Mesenchymal stem cell (in vitro differentiated cells and primary cell): ENCODE results near the gene BEST1.

Source experiments
- DNase-seq: peaks from one replicate; pipeline ENCODE4 v3.0.0-alpha.2; 2013
- H2AFZ ChIP-seq: one replicate; pipeline ENCODE4 v1.6.1; 2013; ENCODE audit warnings: low read depth, mild to moderate bottlenecking, control low read depth, inconsistent platforms, low read length, moderate library complexity
- H2AK5ac ChIP-seq: 2 replicates; pipeline ENCODE4 v1.6.1; 2013; ENCODE audit warnings: low read length, moderate library complexity, mild to moderate bottlenecking, inconsistent platforms; ENCODE audit not compliant: severe bottlenecking
- H2BK120ac ChIP-seq: one replicate; pipeline ENCODE4 v1.6.1; 2013; ENCODE audit warnings: low read depth, mild to moderate bottlenecking, inconsistent platforms, low read length, moderate library complexity
- H2BK12ac ChIP-seq, 2 experiments: one replicate each; pipeline ENCODE4 v1.6.1; 2013; ENCODE audit warnings: inconsistent platforms in 2 of 2, low read length in 2 of 2, mild to moderate bottlenecking in 2 of 2, moderate library complexity in 2 of 2, control low read depth in 1 of 2
- H2BK15ac ChIP-seq: one replicate; pipeline ENCODE4 v1.6.1; 2013; ENCODE audit warnings: mild to moderate bottlenecking, low read depth, inconsistent platforms; ENCODE audit not compliant: poor library complexity, severe bottlenecking
- H2BK5ac ChIP-seq: 2 replicates; pipeline ENCODE4 v1.6.1; 2013; ENCODE audit warnings: low read depth, mild to moderate bottlenecking, low read length, control low read depth, inconsistent platforms; ENCODE audit not compliant: poor library complexity, severe bottlenecking
- H3K14ac ChIP-seq, 2 experiments: one replicate each; pipeline ENCODE4 v1.6.1; 2013; ENCODE audit warnings: inconsistent platforms in 2 of 2, low read length in 2 of 2, control low read depth in 1 of 2, mild to moderate bottlenecking in 1 of 2, moderate library complexity in 1 of 2
- H3K18ac ChIP-seq, 2 experiments: one replicate each; pipeline ENCODE4 v1.6.1; 2013; ENCODE audit warnings: inconsistent platforms in 2 of 2, low read length in 2 of 2, control low read depth in 1 of 2, low read depth in 1 of 2, mild to moderate bottlenecking in 1 of 2
- H3K23ac ChIP-seq, 2 experiments: one replicate each; pipeline ENCODE4 v1.6.1; 2013; ENCODE audit warnings: inconsistent platforms in 2 of 2, low read length in 2 of 2, mild to moderate bottlenecking in 2 of 2, moderate library complexity in 2 of 2, control low read depth in 1 of 2
- H3K27ac ChIP-seq: 2 replicates; pipeline ENCODE4 v1.5.1; 2013; ENCODE audit warnings: mild to moderate bottlenecking, moderate library complexity, low read length, control low read depth, inconsistent platforms; ENCODE audit not compliant: poor library complexity, severe bottlenecking
- H3K27me3 ChIP-seq, 2 experiments: 2 replicates each; pipeline versions ENCODE4 v1.6.1 to v1.7.0; 2013; ENCODE audit warnings: low read length in 2 of 2, mild to moderate bottlenecking in 2 of 2, moderate library complexity in 2 of 2, control low read depth in 1 of 2, inconsistent platforms in 1 of 2; ENCODE audit not compliant: control insufficient read depth in 1 of 2, insufficient read depth in 1 of 2
- H3K36me3 ChIP-seq, 2 experiments: 2 replicates each; pipeline versions ENCODE4 v1.6.1 to v1.7.0; 2013; ENCODE audit warnings: low read length in 2 of 2, control low read depth in 1 of 2, inconsistent platforms in 1 of 2, low read depth in 1 of 2, mild to moderate bottlenecking in 1 of 2; ENCODE audit not compliant: insufficient read depth in 2 of 2, control insufficient read depth in 1 of 2
- H3K4ac ChIP-seq, 2 experiments: one replicate each; pipeline ENCODE4 v1.6.1; 2013; ENCODE audit warnings: inconsistent platforms in 2 of 2, low read length in 2 of 2, mild to moderate bottlenecking in 2 of 2, moderate library complexity in 2 of 2, control low read depth in 1 of 2, low read depth in 1 of 2
- H3K4me1 ChIP-seq: 2 replicates; pipeline ENCODE4 v1.6.1; 2013; ENCODE audit warnings: low read depth, low read length, control low read depth; ENCODE audit not compliant: control insufficient read depth, insufficient read depth
- H3K4me2 ChIP-seq: 2 replicates; pipeline ENCODE4 v1.6.1; 2013; ENCODE audit warnings: low read length, mild to moderate bottlenecking, inconsistent platforms; ENCODE audit not compliant: poor library complexity, severe bottlenecking
- H3K4me3 ChIP-seq, 2 experiments: 2 replicates each; pipeline versions ENCODE4 v1.5.1 to v1.7.0; 2013; ENCODE audit warnings: low read length in 2 of 2, mild to moderate bottlenecking in 2 of 2, control low read depth in 1 of 2, low read depth in 1 of 2; ENCODE audit not compliant: insufficient read depth in 1 of 2
- H3K79me1 ChIP-seq: replicated peaks from 2 replicates; pipeline ENCODE4 v1.6.1; 2013; ENCODE audit warnings: mild to moderate bottlenecking, control low read depth, low read length, inconsistent platforms; ENCODE audit not compliant: poor library complexity, severe bottlenecking
- H3K9ac ChIP-seq: 2 replicates; pipeline ENCODE4 v1.7.0; 2013; ENCODE audit warnings: mild to moderate bottlenecking, low read length, moderate library complexity
- H3K9me3 ChIP-seq: 2 replicates; pipeline ENCODE4 v1.7.0; 2013; ENCODE audit warnings: mild to moderate bottlenecking, low read length; ENCODE audit not compliant: control insufficient read depth
- H4K8ac ChIP-seq: one replicate; pipeline ENCODE4 v1.6.1; 2013; ENCODE audit warnings: inconsistent platforms, mild to moderate bottlenecking, low read length, moderate library complexity
- H4K91ac ChIP-seq: one replicate; pipeline ENCODE4 v1.6.1; 2013; ENCODE audit warnings: mild to moderate bottlenecking, low read length, inconsistent platforms
- whole genome bisulfite sequencing: methylation state at CpG from one replicate; pipeline ENCODE4 v1.1.7; 2013; ENCODE audit warnings: mixed read lengths; 5-methylcytosine and 5-hydroxymethylcytosine counted together

The BEST1 gene

GRCh38 chr11:61940466-61940865, 9.7 kb upstream of the BEST1 start:
- no peak overlapping the region for H2AFZ ChIP-seq
- no peak overlapping the region for H4K8ac ChIP-seq
- H3K36me3 ChIP-seq: no peaks in the 10 kb centered on the region
- no peaks in the 10 kb centered on the region for H3K4me1 ChIP-seq
- no peak overlapping the region for H2BK120ac ChIP-seq
- H3K4ac ChIP-seq: no peak overlapping the region
- H2BK12ac ChIP-seq: no peak overlapping the region
- H3K23ac ChIP-seq: no peak overlapping the region
- H3K4me3 ChIP-seq: no peak overlapping the region
- H3K9me3 ChIP-seq: peaks cover 9% of the 10 kb centered on the region
- WGBS: 88% methylated on average over 10 of the region's 10 CpGs
- no peak overlapping the region for H2BK5ac ChIP-seq
- H3K9ac ChIP-seq: no peak overlapping the region
- H3K14ac ChIP-seq: no peak overlapping the region
- H3K4me2 ChIP-seq: no peak overlapping the region
- H3K27ac ChIP-seq: no peak overlapping the region
- no peak overlapping the region for H2AK5ac ChIP-seq
- H2BK15ac ChIP-seq: no peak overlapping the region
- no peaks in the 10 kb centered on the region for H3K27me3 ChIP-seq
- no peak overlapping the region for H4K91ac ChIP-seq
- no peak overlapping the region for H3K18ac ChIP-seq
- no peaks in the 10 kb centered on the region for H3K79me1 ChIP-seq
- DNase-seq: no peak

- no peak overlapping the region for H3K18ac ChIP-seq
- no peaks in the 10 kb centered on the region for H3K36me3 ChIP-seq
- no peak overlapping the region for H2AK5ac ChIP-seq
- H3K9ac ChIP-seq: no peak overlapping the region
- no peak overlapping the region for H3K4me2 ChIP-seq
- no peak overlapping the region for H3K4me3 ChIP-seq
- H2BK5ac ChIP-seq: no peak overlapping the region
- H3K4me1 ChIP-seq: peaks cover 6% of the 10 kb centered on the region
- H2BK12ac ChIP-seq: no peak overlapping the region
- H3K4ac ChIP-seq: no peak overlapping the region
- H3K79me1 ChIP-seq: no peaks in the 10 kb centered on the region
- no peaks in the 10 kb centered on the region for H3K27me3 ChIP-seq
- no peak overlapping the region for H3K23ac ChIP-seq
- no peak overlapping the region for H2AFZ ChIP-seq
- H3K27ac ChIP-seq: no peak overlapping the region
- no peak overlapping the region for H4K91ac ChIP-seq
- H3K14ac ChIP-seq: peak overlapping the region in 1 of 2 experiments; percentile 77
- H4K8ac ChIP-seq: no peak overlapping the region
- 89% methylated on average over 13 of the region's 13 CpGs for WGBS
- H2BK15ac ChIP-seq: no peak overlapping the region
- no peak overlapping the region for H2BK120ac ChIP-seq
- H3K9me3 ChIP-seq: no peaks in the 10 kb centered on the region
- DNase-seq: no peak
Observed at GRCh38 chr11:61945191-61945590, 5.0 kb upstream of the BEST1 start.

- Histone ChIP-seq H2AK5ac (no peak overlapping the region), H3K27me3 (no peaks in the 10 kb centered on the region), H3K9me3 (no peaks in the 10 kb centered on the region), H3K4me1 (peaks cover 6% of the 10 kb centered on the region), H2BK5ac (no peak overlapping the region), H2BK120ac (no peak overlapping the region), H3K79me1 (no peaks in the 10 kb centered on the region), H3K4me3 (no peak overlapping the region), H2AFZ (no peak overlapping the region), H4K8ac (no peak overlapping the region), H3K14ac (no peak overlapping the region), H3K9ac (no peak overlapping the region), H3K18ac (no peak overlapping the region), H3K36me3 (no peaks in the 10 kb centered on the region), H3K23ac (no peak overlapping the region), H2BK15ac (no peak overlapping the region), H4K91ac (no peak overlapping the region), H3K4ac (no peak overlapping the region), H3K27ac (no peak overlapping the region), H3K4me2 (no peak overlapping the region), H2BK12ac (no peak overlapping the region)
- 95% methylated on average over 5 of the region's 5 CpGs for WGBS
- DNase-seq: peak; percentile 35
Observed at GRCh38 chr11:61946894-61947293, 3.3 kb upstream of the BEST1 start.

GRCh38 chr11:61947486-61948210, 2.5 kb upstream of the BEST1 start:
- no peak overlapping the region for H3K14ac ChIP-seq
- no peak overlapping the region for H2BK15ac ChIP-seq
- H2BK120ac ChIP-seq: no peak overlapping the region
- H3K27ac ChIP-seq: no peak overlapping the region
- H3K4me3 ChIP-seq: no peak overlapping the region
- H3K79me1 ChIP-seq: no peaks in the 10 kb centered on the region
- no peak overlapping the region for H4K91ac ChIP-seq
- H2BK5ac ChIP-seq: no peak overlapping the region
- 9% methylated on average over 6 of the region's 8 CpGs for WGBS
- H3K9ac ChIP-seq: peak overlapping the region; percentile 49
- H3K4ac ChIP-seq: no peak overlapping the region
- no peak overlapping the region for H3K18ac ChIP-seq
- H2AFZ ChIP-seq: no peak overlapping the region
- H3K9me3 ChIP-seq: no peaks in the 10 kb centered on the region
- H3K4me1 ChIP-seq: peaks cover 6% of the 10 kb centered on the region
- no peaks in the 10 kb centered on the region for H3K27me3 ChIP-seq
- no peak overlapping the region for H2AK5ac ChIP-seq
- H3K4me2 ChIP-seq: no peak overlapping the region
- H2BK12ac ChIP-seq: peak overlapping the region in 1 of 2 experiments; percentile 0
- no peak overlapping the region for H4K8ac ChIP-seq
- peak; percentile 89 for DNase-seq
- H3K23ac ChIP-seq: no peak overlapping the region
- H3K36me3 ChIP-seq: no peaks in the 10 kb centered on the region
